Inflammatory macrophage (primary cell): ENCODE data around the gene IQSEC1.

ENCODE experiments used
- DNase-seq, 2 donors: peaks; one replicate each; pipeline ENCODE4 v3.0.0-alpha.2; 2020 to 2022

The IQSEC1 gene

GRCh38 chr3:13027154-13027553, 46.1 kb downstream of the IQSEC1 start:
- no peak for DNase-seq

- DNase-seq, result no peak
Measured at GRCh38 chr3:13026534-13026933, 46.7 kb downstream of the IQSEC1 start.

GRCh38 chr3:13025778-13026518, 47.3 kb downstream of the IQSEC1 start:
- no peak for DNase-seq

GRCh38 chr3:13025090-13025489, 48.1 kb downstream of the IQSEC1 start:
- peak; percentile 90 to 96 for DNase-seq

GRCh38 chr3:13024765-13025065, 48.5 kb downstream of the IQSEC1 start:
- DNase-seq, result peak in 1 of 2 donors; percentile 36

GRCh38 chr3:13023971-13024764, 49.1 kb downstream of the IQSEC1 start:
- DNase-seq, result peak; percentile 28 to 46

- no peak for DNase-seq
Measured at GRCh38 chr3:13023235-13023970, 49.8 kb downstream of the IQSEC1 start.

GRCh38 chr3:13022348-13023234, 50.6 kb downstream of the IQSEC1 start:
- no peak for DNase-seq

- DNase-seq, result no peak
Measured at GRCh38 chr3:13021141-13022114, 51.8 kb downstream of the IQSEC1 start.

GRCh38 chr3:13020159-13020750, 53.0 kb downstream of the IQSEC1 start:
- DNase-seq, result no peak

GRCh38 chr3:13019243-13020095, 53.8 kb downstream of the IQSEC1 start:
- DNase-seq, result no peak

GRCh38 chr3:13018561-13019242, 54.5 kb downstream of the IQSEC1 start:
- DNase-seq, result no peak

- DNase-seq, result peak; percentile 24 to 44
Measured at GRCh38 chr3:13018043-13018451, 55.2 kb downstream of the IQSEC1 start.

GRCh38 chr3:13017361-13018042, 55.7 kb downstream of the IQSEC1 start:
- DNase-seq, result no peak

- DNase-seq, result no peak
Measured at GRCh38 chr3:13016721-13017255, 56.4 kb downstream of the IQSEC1 start.

- DNase-seq, result peak; percentile 68 to 69
Measured at GRCh38 chr3:13016083-13016720, 57.0 kb downstream of the IQSEC1 start.

- peak; percentile 66 to 75 for DNase-seq
Measured at GRCh38 chr3:13015286-13016082, 57.7 kb downstream of the IQSEC1 start.
